Measurements from ENCODE around the gene GINS3. TPM values are rescaled to one million over a fixed set of nuclear protein-coding genes. Genes with fewer than 3 reads are reported as not detected.

The GINS3 gene
- total RNA-seq, 1 experiment from 2014 or later = 7.6 TPM

- TF ChIP-seq POLR2AphosphoS5 (IDR thresholded peaks at IDR 0.05; ENCODE audit: low read depth, low read length) = no peak
- TF ChIP-seq TCF7L2 (IDR thresholded peaks at IDR 0.05; ENCODE audit: low read depth, low read length) = no peak
- TF ChIP-seq CTCF (IDR thresholded peaks at IDR 0.05) = no peak
- no peak for TF ChIP-seq SIN3A (IDR thresholded peaks at IDR 0.05; ENCODE audit: borderline replicate concordance, insufficient read depth, low read depth, low read length)
- TF ChIP-seq REST (IDR thresholded peaks at IDR 0.05; ENCODE audit: insufficient read depth in 1 of 2, low read depth in 2 of 2, low read length in 1 of 2) = no peak
- no TSS peak for BruUV-seq (replicated peaks)
- POLR2A ChIA-PET = no interaction called here
- intact Hi-C loops (cut with micrococcal nuclease; ENCODE audit: unreplicated experiment) (no loop called here), in situ Hi-C loops (cut with HindIII; ENCODE audit: low pct_unique_long_range_greater_than_20kb, low sequenced_read_pairs) (no loop called here)
- CTCF ChIA-PET = no interaction called here
- Histone ChIP-seq H3K9me3 (ENCODE audit: control insufficient read depth, insufficient read depth, low read depth, low read length) (no peaks in the 10 kb centered on the region), H3K36me3 (ENCODE audit: control insufficient read depth, insufficient read depth, low read length) (no peaks in the 10 kb centered on the region), H3K27ac (ENCODE audit: low read length) (no peak overlapping the region), H3K27me3 (ENCODE audit: control insufficient read depth, insufficient read depth, low read length) (no peaks in the 10 kb centered on the region), H3K4me3 (ENCODE audit: low read depth in 2 of 2, low read length in 2 of 2) (no peak overlapping the region), H3K4me1 (ENCODE audit: control insufficient read depth, insufficient read depth, low read length) (no peaks in the 10 kb centered on the region)
- ATAC-seq = no peak
- no peak for DNase-seq (ENCODE audit: low read depth, low spot score)
These were observed 60.4 kb downstream of the GINS3 start for GRCh38 chr16:58452640-58453039.

GRCh38 chr16:58454178-58454577 lies 61.9 kb downstream of the GINS3 start:
- Histone ChIP-seq H3K9me3 (ENCODE audit: control insufficient read depth, insufficient read depth, low read depth, low read length) (no peaks in the 10 kb centered on the region), H3K27me3 (ENCODE audit: control insufficient read depth, insufficient read depth, low read length) (no peaks in the 10 kb centered on the region), H3K36me3 (ENCODE audit: control insufficient read depth, insufficient read depth, low read length) (no peaks in the 10 kb centered on the region), H3K27ac (ENCODE audit: low read length) (no peak overlapping the region), H3K4me1 (ENCODE audit: control insufficient read depth, insufficient read depth, low read length) (peaks cover 3% of the 10 kb centered on the region), H3K4me3 (ENCODE audit: low read depth in 2 of 2, low read length in 2 of 2) (no peak overlapping the region)
- DNase-seq (ENCODE audit: low read depth, low spot score) (no peak), ATAC-seq (no peak)
- TF ChIP-seq SIN3A (IDR thresholded peaks at IDR 0.05; ENCODE audit: borderline replicate concordance, insufficient read depth, low read depth, low read length) (no peak), REST (IDR thresholded peaks at IDR 0.05; ENCODE audit: insufficient read depth in 1 of 2, low read depth in 2 of 2, low read length in 1 of 2) (no peak)
- BruUV-seq (replicated peaks) = no TSS peak
- CTCF ChIA-PET = no interaction called here
- in situ Hi-C loops (cut with HindIII; ENCODE audit: low pct_unique_long_range_greater_than_20kb, low sequenced_read_pairs) (no loop called here), intact Hi-C loops (cut with micrococcal nuclease; ENCODE audit: unreplicated experiment) (no loop called here)
- POLR2A ChIA-PET = no interaction called here
